ENCODE data around the gene RAPGEF1. TPM values are rescaled to one million over a fixed set of nuclear protein-coding genes. Genes with fewer than 3 reads are reported as not detected.

Gene RAPGEF1
- total and polyA plus RNA-seq, 12 donors: 39.6 to 135 (median 111) TPM

DNA sequence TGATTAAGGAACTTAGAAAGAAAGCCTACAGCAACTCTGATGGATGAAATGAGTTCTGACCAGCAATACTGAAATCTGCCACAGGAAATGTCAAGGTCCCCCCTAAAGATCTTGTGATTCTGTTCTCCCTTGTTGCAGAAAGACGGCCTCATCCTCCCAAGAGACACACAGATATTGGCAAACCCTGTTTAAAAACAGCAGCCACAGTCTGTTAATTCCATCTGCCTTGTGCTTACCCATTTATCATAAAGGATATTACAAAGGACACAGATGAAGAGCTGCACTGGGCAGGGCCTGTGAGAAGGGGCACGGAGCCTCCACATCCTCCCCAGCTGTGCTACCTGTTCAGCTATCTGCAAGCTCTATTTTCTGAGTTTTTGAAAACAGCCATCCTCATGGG is 15.2 kb downstream of the RAPGEF1 start:
- no peak overlapping the region for H3K4me3 ChIP-seq
- no peak for DNase-seq
- TF ChIP-seq, protein P1, sequence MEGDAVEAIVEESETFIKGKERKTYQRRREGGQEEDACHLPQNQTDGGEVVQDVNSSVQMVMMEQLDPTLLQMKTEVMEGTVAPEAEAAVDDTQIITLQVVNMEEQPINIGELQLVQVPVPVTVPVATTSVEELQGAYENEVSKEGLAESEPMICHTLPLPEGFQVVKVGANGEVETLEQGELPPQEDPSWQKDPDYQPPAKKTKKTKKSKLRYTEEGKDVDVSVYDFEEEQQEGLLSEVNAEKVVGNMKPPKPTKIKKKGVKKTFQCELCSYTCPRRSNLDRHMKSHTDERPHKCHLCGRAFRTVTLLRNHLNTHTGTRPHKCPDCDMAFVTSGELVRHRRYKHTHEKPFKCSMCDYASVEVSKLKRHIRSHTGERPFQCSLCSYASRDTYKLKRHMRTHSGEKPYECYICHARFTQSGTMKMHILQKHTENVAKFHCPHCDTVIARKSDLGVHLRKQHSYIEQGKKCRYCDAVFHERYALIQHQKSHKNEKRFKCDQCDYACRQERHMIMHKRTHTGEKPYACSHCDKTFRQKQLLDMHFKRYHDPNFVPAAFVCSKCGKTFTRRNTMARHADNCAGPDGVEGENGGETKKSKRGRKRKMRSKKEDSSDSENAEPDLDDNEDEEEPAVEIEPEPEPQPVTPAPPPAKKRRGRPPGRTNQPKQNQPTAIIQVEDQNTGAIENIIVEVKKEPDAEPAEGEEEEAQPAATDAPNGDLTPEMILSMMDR (IDR thresholded peaks at IDR 0.05): no peak
- H3K9me3 ChIP-seq: no peaks in the 10 kb centered on the region
- H3K27me3 ChIP-seq: no peaks in the 10 kb centered on the region
- intact Hi-C loops (cut with DNase I): no loop called here
- H3K4me1 ChIP-seq: peaks cover 15 to 91% (median 76%) of the 10 kb centered on the region in 9 donors
- peaks cover 0 to 20% (median 0%) of the 10 kb centered on the region in 9 donors for H3K36me3 ChIP-seq
- peak overlapping the region in 1 of 10 donors; percentile 31 for H3K27ac ChIP-seq
- 53 to 62% methylated on average over 2 of the region's 2 CpGs for WGBS, 2 donors
- no peak for ATAC-seq

DNA sequence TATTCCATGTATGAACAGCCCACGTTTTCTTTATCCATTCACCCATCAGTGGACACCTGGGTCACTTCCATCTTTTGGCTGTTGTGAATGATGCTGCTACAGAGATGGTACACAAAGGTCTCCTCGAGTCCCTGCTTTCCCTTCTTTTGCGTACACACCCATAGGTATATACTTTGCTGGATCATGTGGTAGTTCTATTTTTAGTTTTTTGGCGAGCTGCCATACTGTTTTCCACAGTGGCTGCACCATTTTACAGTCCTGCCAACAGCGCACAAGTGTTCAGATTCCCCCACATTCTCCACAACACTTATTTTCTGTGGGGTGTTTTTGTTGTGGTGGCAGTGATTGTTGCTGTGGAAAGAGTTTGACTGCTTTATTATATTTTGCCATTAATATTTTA is 16.2 kb downstream of the RAPGEF1 start:
- Histone ChIP-seq H3K4me1 (peaks cover 6 to 91% (median 76%) of the 10 kb centered on the region in 9 donors), H3K27ac (no peak overlapping the region), H3K9me3 (no peaks in the 10 kb centered on the region), H3K4me3 (no peak overlapping the region), H3K27me3 (no peaks in the 10 kb centered on the region), H3K36me3 (peaks cover 0 to 20% (median 0%) of the 10 kb centered on the region in 9 donors)
- TF ChIP-seq, protein P1 (IDR thresholded peaks at IDR 0.05): no peak
- intact Hi-C loops (cut with DNase I): no loop called here
- 47 to 55% methylated on average over 5 of the region's 5 CpGs for WGBS, 2 donors
- ATAC-seq (peak in 1 of 8 donors; percentile 2), DNase-seq (no peak)

DNA sequence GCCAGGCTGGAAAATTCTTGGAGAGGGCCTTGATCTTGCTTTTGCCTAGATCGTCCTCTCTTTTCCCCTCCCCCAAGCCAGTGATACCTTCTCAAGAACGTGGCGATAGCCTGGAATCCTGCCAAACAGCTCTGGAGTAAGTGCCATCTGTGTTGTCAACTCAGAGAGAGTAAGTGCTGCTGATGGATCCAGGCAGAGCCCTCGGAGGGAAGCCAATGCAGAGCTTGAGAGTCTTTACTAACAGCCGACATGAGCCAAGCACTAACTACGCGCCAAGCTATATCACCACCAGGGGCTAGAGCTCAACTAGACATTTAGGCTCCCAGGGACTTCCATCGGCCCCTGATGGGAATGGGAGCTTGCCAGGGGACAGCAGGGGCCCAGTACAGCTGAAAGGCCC is 17.6 kb downstream of the RAPGEF1 start:
- ATAC-seq (peak; percentile 47 to 94 (median 80)), DNase-seq (peak; percentile 58 to 73)
- Histone ChIP-seq H3K9me3 (no peaks in the 10 kb centered on the region), H3K36me3 (peaks cover 0 to 25% (median 0%) of the 10 kb centered on the region in 9 donors), H3K4me1 (peaks cover 6 to 91% (median 76%) of the 10 kb centered on the region in 9 donors), H3K27ac (no peak overlapping the region), H3K4me3 (no peak overlapping the region), H3K27me3 (no peaks in the 10 kb centered on the region)
- WGBS, 2 donors: 38 to 48% methylated on average over 8 of the region's 8 CpGs
- intact Hi-C loops (cut with DNase I): no loop called here
- TF ChIP-seq, protein P1 (IDR thresholded peaks at IDR 0.05): peak in 3 of 9 donors; percentile 24 to 31 (median 30)

DNA sequence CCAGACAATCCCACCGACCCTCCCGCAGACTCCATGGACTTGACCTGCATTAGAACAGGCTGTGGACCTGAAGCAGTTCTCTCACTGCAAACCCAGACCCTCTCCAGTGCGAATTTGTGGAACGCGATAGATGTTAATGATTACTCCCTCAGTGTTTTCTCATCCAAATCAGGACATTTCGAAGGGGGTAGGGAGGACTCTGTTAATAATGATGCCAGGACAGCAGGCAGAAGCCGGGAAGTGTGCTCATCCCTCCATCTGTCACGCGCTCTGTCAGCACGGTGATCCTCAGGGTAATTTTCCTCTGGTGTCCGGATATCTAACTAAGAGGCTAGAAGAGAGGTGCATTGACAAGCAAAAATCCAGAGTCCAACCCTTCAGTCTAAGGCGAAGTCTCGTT is 18.8 kb downstream of the RAPGEF1 start:
- TF ChIP-seq, protein P1 (IDR thresholded peaks at IDR 0.05): no peak
- Histone ChIP-seq H3K27me3 (no peaks in the 10 kb centered on the region), H3K27ac (no peak overlapping the region), H3K9me3 (no peaks in the 10 kb centered on the region), H3K36me3 (peaks cover 0 to 25% (median 0%) of the 10 kb centered on the region in 9 donors), H3K4me1 (peaks cover 8 to 91% (median 76%) of the 10 kb centered on the region in 9 donors), H3K4me3 (no peak overlapping the region)
- intact Hi-C loops (cut with DNase I): no loop called here
- DNase-seq (no peak), ATAC-seq (no peak)
- 92 to 94% methylated on average over 13 of the region's 13 CpGs for WGBS, 2 donors
